ENCODE measurements around the gene COL24A1. TPM values are rescaled to one million over a fixed set of nuclear protein-coding genes. Genes with fewer than 3 reads are reported as not detected.

COL24A1 gene
- total and polyA plus RNA-seq, 4 donors, result 0.33 to 16.7 (median 0.67) TPM

DNA sequence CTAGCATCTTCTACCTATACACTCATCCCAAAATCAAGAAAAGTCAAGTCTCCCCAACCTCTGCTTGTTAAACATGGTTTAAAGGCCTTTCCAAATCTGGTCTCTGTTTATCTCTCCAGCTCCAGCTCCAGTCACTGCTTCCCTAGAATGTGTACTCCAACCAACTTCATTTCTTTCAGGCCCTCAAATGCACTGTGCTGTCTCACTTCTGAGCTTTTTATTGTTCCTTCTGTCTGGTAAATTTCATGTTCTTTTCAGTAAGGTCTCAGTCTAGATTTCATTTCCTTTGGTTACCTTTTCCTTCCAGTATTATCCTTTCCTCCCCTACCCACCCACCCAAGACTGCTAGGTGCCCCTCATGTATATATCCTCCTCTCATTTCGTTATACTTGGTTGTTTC, 3.7 kb downstream of the COL24A1 start:
- peaks cover 0 to 12% (median 0%) of the 10 kb centered on the region in 3 donors for H3K27me3 ChIP-seq (ENCODE audit: control insufficient read depth in 3 of 3, insufficient read depth in 3 of 3, low read length in 2 of 3)
- H3K4me1 ChIP-seq (ENCODE audit: control insufficient read depth in 5 of 5, insufficient read depth in 5 of 5, low read length in 5 of 5), result peaks cover 0 to 41% (median 0%) of the 10 kb centered on the region in 5 donors
- H3K4me3 ChIP-seq, result no peak overlapping the region
- H3K36me3 ChIP-seq (ENCODE audit: control insufficient read depth in 4 of 4, insufficient read depth in 4 of 4, low read length in 4 of 4), result peaks cover 0 to 4% (median 0%) of the 10 kb centered on the region in 4 donors
- ATAC-seq (ENCODE audit: insufficient read depth, low FRiP score) (no peak), DNase-seq (no peak)
- WGBS, 2 donors, result 75 to 77% methylated on average over 1 of the region's 1 CpG
- TF ChIP-seq, protein P1, sequence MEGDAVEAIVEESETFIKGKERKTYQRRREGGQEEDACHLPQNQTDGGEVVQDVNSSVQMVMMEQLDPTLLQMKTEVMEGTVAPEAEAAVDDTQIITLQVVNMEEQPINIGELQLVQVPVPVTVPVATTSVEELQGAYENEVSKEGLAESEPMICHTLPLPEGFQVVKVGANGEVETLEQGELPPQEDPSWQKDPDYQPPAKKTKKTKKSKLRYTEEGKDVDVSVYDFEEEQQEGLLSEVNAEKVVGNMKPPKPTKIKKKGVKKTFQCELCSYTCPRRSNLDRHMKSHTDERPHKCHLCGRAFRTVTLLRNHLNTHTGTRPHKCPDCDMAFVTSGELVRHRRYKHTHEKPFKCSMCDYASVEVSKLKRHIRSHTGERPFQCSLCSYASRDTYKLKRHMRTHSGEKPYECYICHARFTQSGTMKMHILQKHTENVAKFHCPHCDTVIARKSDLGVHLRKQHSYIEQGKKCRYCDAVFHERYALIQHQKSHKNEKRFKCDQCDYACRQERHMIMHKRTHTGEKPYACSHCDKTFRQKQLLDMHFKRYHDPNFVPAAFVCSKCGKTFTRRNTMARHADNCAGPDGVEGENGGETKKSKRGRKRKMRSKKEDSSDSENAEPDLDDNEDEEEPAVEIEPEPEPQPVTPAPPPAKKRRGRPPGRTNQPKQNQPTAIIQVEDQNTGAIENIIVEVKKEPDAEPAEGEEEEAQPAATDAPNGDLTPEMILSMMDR (IDR thresholded peaks at IDR 0.05; ENCODE audit: control extremely low read depth, extremely low read depth), result no peak
- H3K9me3 ChIP-seq (ENCODE audit: control insufficient read depth in 4 of 4, insufficient read depth in 3 of 4, low read length in 3 of 4), result no peaks in the 10 kb centered on the region
- no peak overlapping the region for H3K27ac ChIP-seq (ENCODE audit: low read depth in 1 of 2, low read length in 1 of 2)
- H3K9ac ChIP-seq (ENCODE audit: insufficient read depth in 1 of 2, low read length in 2 of 2), result no peak overlapping the region

DNA sequence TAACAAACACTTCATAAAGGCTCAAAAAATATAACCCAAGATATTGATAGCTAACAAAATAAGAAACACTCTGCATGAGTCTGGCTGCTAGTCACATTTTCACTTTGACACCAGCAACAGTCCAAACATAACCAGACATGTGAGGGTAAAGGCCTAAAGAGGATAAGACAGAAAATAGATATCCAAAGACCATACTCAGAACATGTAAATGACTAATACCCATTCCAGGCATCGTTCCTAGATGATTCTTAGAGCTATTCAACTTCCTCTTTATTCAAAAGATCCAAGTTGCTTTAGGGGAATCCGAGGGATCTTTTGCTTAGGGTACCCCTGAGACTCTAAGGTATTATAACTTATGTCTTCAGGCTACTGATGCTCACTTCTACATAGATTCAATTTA, 5.1 kb downstream of the COL24A1 start:
- no peaks in the 10 kb centered on the region for H3K9me3 ChIP-seq (ENCODE audit: control insufficient read depth in 4 of 4, insufficient read depth in 3 of 4, low read length in 3 of 4)
- WGBS, 2 donors, result 67 to 82% methylated on average over 2 of the region's 2 CpGs
- peaks cover 0 to 4% (median 0%) of the 10 kb centered on the region in 4 donors for H3K36me3 ChIP-seq (ENCODE audit: control insufficient read depth in 4 of 4, insufficient read depth in 4 of 4, low read length in 4 of 4)
- H3K9ac ChIP-seq (ENCODE audit: insufficient read depth in 1 of 2, low read length in 2 of 2), result no peak overlapping the region
- ATAC-seq (ENCODE audit: insufficient read depth, low FRiP score) (no peak), DNase-seq (peak in 1 of 3 donors; percentile 21)
- H3K4me3 ChIP-seq, result no peak overlapping the region
- no peak overlapping the region for H3K27ac ChIP-seq (ENCODE audit: low read depth in 1 of 2, low read length in 1 of 2)
- H3K27me3 ChIP-seq (ENCODE audit: control insufficient read depth in 3 of 3, insufficient read depth in 3 of 3, low read length in 2 of 3), result peaks cover 0 to 12% (median 0%) of the 10 kb centered on the region in 3 donors
- TF ChIP-seq, protein P1 (IDR thresholded peaks at IDR 0.05; ENCODE audit: control extremely low read depth, extremely low read depth), result no peak
- H3K4me1 ChIP-seq (ENCODE audit: control insufficient read depth in 5 of 5, insufficient read depth in 5 of 5, low read length in 5 of 5), result peaks cover 0 to 29% (median 0%) of the 10 kb centered on the region in 5 donors

DNA sequence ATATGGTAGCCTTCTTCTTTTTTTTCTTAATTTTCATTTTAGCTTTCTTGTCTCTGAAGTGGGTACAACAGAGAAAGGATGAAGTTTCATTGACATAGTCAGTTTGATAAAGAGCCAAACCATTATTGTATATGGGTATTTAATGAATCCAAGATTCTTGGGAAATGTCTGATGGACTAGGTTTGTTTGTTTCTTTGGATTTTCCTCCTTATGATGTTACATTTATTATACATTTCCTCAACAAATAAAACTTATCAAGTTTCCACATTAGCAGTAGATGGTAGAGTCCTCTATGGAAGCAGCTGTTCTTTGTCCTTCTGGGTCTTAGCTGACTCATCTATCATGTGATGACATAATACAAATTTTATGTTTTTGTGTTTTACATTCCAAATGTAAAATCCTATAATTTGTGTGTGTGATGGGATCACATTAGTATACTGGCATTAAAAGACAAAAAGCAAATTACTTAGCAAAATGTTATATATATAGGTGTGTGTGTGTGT, 6.0 kb downstream of the COL24A1 start:
- Histone ChIP-seq H3K27me3 (ENCODE audit: control insufficient read depth in 3 of 3, insufficient read depth in 3 of 3, low read length in 2 of 3) (peaks cover 0 to 12% (median 0%) of the 10 kb centered on the region in 3 donors), H3K4me1 (ENCODE audit: control insufficient read depth in 5 of 5, insufficient read depth in 5 of 5, low read length in 5 of 5) (peaks cover 0 to 25% (median 0%) of the 10 kb centered on the region in 5 donors), H3K36me3 (ENCODE audit: control insufficient read depth in 4 of 4, insufficient read depth in 4 of 4, low read length in 4 of 4) (peaks cover 0 to 4% (median 0%) of the 10 kb centered on the region in 4 donors), H3K9ac (ENCODE audit: insufficient read depth in 1 of 2, low read length in 2 of 2) (no peak overlapping the region), H3K9me3 (ENCODE audit: control insufficient read depth in 4 of 4, insufficient read depth in 3 of 4, low read length in 3 of 4) (no peaks in the 10 kb centered on the region), H3K27ac (ENCODE audit: low read depth in 1 of 2, low read length in 1 of 2) (no peak overlapping the region), H3K4me3 (no peak overlapping the region)
- ATAC-seq (ENCODE audit: insufficient read depth, low FRiP score), result no peak
- TF ChIP-seq, protein P1 (IDR thresholded peaks at IDR 0.05; ENCODE audit: control extremely low read depth, extremely low read depth), result no peak
- peak in 2 of 3 donors; percentile 26 to 36 for DNase-seq

DNA sequence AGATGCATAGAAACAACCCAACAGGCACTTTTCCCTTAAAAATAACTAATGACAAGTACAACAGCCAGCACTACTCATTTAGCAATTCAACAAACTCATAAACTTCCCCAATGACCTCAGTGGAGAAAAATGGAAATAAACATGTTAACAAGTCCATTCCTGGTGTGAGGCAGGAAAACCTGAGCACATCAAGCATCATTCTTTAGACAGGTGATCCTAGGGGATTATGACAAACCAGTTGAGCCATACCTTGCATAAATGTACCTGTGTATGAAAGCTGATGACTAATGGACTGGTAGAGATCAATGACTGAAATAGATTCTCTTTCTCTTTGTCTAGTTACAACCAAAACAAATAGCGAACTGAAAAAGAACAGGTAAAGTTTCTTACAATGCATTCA, 7.0 kb downstream of the COL24A1 start:
- Histone ChIP-seq H3K27ac (ENCODE audit: low read depth in 1 of 2, low read length in 1 of 2) (no peak overlapping the region), H3K4me3 (no peak overlapping the region), H3K36me3 (ENCODE audit: control insufficient read depth in 4 of 4, insufficient read depth in 4 of 4, low read length in 4 of 4) (peaks cover 0 to 4% (median 0%) of the 10 kb centered on the region in 4 donors), H3K4me1 (ENCODE audit: control insufficient read depth in 5 of 5, insufficient read depth in 5 of 5, low read length in 5 of 5) (peaks cover 0 to 17% (median 0%) of the 10 kb centered on the region in 5 donors), H3K9ac (ENCODE audit: insufficient read depth in 1 of 2, low read length in 2 of 2) (no peak overlapping the region), H3K27me3 (ENCODE audit: control insufficient read depth in 3 of 3, insufficient read depth in 3 of 3, low read length in 2 of 3) (peaks cover 0 to 5% (median 0%) of the 10 kb centered on the region in 3 donors), H3K9me3 (ENCODE audit: control insufficient read depth in 4 of 4, insufficient read depth in 3 of 4, low read length in 3 of 4) (no peaks in the 10 kb centered on the region)
- ATAC-seq (ENCODE audit: insufficient read depth, low FRiP score) (no peak), DNase-seq (no peak)
- TF ChIP-seq, protein P1 (IDR thresholded peaks at IDR 0.05; ENCODE audit: control extremely low read depth, extremely low read depth), result no peak
- 90 to 100% methylated on average over 1 of the region's 1 CpG for WGBS, 2 donors

Data from lung (tissue), 12 donors.